ENCODE results near the gene CNTRL.

Gene CNTRL

GRCh38 chr9:121182989-121183388, 108.2 kb downstream of the CNTRL start:
- H3K4me3 ChIP-seq (replicated peaks in 1 of 2; ENCODE audit: low read depth in 2 of 2, low read length in 2 of 2), result no peak overlapping the region
- DNase-seq (ENCODE audit: low read depth in 2 of 2), result no peak
- TF ChIP-seq CTCF (IDR thresholded peaks at IDR 0.05; ENCODE audit: low read depth, low read length), result no peak

- H3K4me3 ChIP-seq (replicated peaks in 1 of 2; ENCODE audit: low read depth in 2 of 2, low read length in 2 of 2), result no peak overlapping the region
- no peak for DNase-seq (ENCODE audit: low read depth in 2 of 2)
- no peak for TF ChIP-seq CTCF (IDR thresholded peaks at IDR 0.05; ENCODE audit: low read depth, low read length)
These were observed 109.1 kb downstream of the CNTRL start for GRCh38 chr9:121183666-121184423.

- no peak for TF ChIP-seq CTCF (IDR thresholded peaks at IDR 0.05; ENCODE audit: low read depth, low read length)
- DNase-seq (ENCODE audit: low read depth in 2 of 2), result no peak
- H3K4me3 ChIP-seq (replicated peaks in 1 of 2; ENCODE audit: low read depth in 2 of 2, low read length in 2 of 2), result no peak overlapping the region
These were observed 109.7 kb downstream of the CNTRL start for GRCh38 chr9:121184463-121184862.

- TF ChIP-seq CTCF (IDR thresholded peaks at IDR 0.05; ENCODE audit: low read depth, low read length), result no peak
- H3K4me3 ChIP-seq (replicated peaks in 1 of 2; ENCODE audit: low read depth in 2 of 2, low read length in 2 of 2), result no peak overlapping the region
- no peak for DNase-seq (ENCODE audit: low read depth in 2 of 2)
These were observed 110.5 kb downstream of the CNTRL start for GRCh38 chr9:121185178-121185745.

- TF ChIP-seq CTCF (IDR thresholded peaks at IDR 0.05; ENCODE audit: low read depth, low read length), result no peak
These were observed 111.1 kb downstream of the CNTRL start for GRCh38 chr9:121185774-121186403.

GRCh38 chr9:121187636-121188305, 113.0 kb downstream of the CNTRL start:
- no peak for DNase-seq (ENCODE audit: low read depth in 2 of 2)
- no peak overlapping the region for H3K4me3 ChIP-seq (replicated peaks in 1 of 2; ENCODE audit: low read depth in 2 of 2, low read length in 2 of 2)
- no peak for TF ChIP-seq CTCF (IDR thresholded peaks at IDR 0.05; ENCODE audit: low read depth, low read length)

More at GRCh38 chr9:121185774-121186403, 111.1 kb downstream of the CNTRL start:
- no peak overlapping the region for H3K4me3 ChIP-seq (replicated peaks in 1 of 2; ENCODE audit: low read depth in 2 of 2, low read length in 2 of 2)
- no peak for DNase-seq (ENCODE audit: low read depth in 2 of 2)
